Measurements from ENCODE around the gene CCDC74B.
A peak's percentile ranks its signal among the peaks of the same experiment; 100 is the strongest.
"Not testable (repeated sequence)": the region's sequence is repeated elsewhere in the genome, so short reads cannot be mapped to it uniquely, and the experiment has no call there.

The CCDC74B gene

DNA sequence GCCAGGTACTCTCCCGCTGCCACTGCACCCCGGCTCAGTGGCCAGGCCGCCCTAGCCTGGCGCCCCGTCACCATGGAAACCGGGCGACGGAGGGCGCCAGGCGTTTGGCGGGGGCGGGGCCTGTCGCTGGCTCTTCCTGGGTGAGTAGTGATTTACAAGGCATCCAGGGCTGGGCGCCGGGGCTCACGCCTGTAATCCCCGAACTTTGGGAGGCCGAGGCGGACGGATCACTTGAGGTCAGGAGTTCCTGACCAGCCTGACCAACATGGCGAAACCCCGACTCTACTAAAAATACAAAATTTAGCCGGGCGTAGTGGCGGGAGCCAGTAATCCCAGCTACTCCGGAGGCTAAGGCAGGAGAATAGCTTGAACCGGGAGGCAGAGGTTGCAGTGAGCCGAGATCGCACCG lies at the start of gene CCDC74B:
CCDC74B (minus strand) TSS at position 107 of the 409 bp plus-strand sequence. CDS start 116 bp downstream, outside the sequence.
- peak; percentile 64 for DNase-seq

- not testable (repeated sequence) for DNase-seq
These were observed 48.9 kb upstream of the CCDC74B start for GRCh38 chr2:130193824-130194223.

DNA sequence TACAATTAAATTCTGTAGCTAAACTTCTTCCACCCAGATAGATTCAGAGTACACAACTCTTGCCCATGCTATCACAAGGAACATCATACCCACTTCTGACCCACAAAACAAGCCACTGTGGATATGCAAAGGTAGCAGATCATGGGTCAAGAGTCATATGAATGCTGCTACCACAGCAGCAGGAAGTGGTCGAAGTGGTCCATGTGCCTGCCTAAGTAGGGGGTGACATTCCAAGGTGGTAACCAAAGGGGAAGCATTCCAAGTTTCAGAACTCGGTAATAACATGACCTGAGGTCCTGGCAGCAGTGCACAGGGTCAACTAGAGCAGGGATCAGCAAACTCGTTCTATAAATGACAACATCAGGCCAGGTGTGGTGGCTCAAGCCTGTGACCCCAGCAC lies 47.5 kb upstream of the CCDC74B start:
- not testable (repeated sequence) for DNase-seq

- not testable (repeated sequence) for DNase-seq
These were observed 46.4 kb upstream of the CCDC74B start for GRCh38 chr2:130191319-130191718.

DNA sequence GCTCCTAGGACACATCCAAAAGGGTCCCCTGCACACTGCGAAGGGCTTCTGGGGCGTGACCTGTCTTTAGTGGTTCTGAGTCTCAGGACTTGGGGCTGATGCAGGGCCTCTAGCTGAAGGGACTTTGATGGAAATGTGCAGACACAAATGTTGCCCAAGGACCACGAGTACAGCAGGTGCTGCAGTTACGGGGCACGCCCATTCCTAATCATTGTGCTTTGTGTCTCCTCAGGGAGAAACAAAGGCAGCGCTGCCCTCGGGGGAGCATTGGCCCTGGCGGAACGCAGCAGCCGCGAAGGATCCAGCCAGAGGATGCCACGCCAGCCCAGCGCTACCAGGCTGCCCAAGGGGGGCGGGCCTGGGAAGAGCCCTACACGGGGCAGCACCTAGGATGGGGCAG lies 45.3 kb upstream of the CCDC74B start:
- DNase-seq = no peak

- not testable (repeated sequence) for DNase-seq
These were observed 44.0 kb upstream of the CCDC74B start for GRCh38 chr2:130188958-130189357.

DNA sequence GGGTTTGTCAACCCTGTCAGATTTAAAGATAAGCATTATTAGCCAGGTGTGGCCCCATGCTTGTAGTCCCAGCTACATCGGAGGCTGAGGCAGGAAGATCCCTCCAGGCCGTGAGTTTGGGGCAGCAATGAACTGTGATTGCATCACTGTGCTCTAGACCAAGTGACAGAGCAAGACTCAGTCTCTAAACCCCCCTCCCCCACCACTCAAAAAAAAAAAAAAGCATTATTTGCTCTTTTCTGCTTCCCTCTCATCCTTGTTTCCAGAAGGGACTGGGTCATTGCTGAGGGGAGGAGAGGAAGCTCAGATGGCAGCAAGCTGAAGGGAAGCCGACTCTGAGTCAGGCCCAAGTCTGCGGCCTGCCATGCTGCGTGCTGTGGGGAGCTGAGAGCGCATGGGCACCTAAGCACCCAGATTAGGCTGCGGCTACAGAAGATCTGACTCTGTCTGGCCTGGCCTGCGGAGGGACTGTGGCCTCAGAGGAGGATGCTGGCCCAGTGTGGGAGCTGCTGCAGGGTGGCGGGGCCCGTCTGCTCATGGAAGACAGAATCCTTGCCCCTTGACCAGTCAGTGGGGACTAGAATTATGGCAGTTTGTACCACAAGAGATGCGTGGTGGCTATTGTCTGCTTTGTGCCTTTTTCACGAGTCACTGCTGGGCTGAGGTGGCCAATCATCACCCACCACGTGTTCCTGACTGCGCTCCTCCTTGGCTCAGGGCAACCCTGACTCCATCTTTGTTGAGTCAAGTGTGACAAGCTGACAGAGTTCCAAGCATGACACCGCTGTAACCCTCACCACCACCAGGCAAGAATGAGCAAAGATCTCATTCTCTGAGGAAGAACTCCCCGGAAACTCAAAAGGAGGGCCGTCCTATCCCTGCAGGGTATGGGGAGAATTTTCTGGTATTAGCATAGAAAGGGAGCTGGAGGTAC lies 43.2 kb upstream of the CCDC74B start:
- DNase-seq = not testable (repeated sequence)

DNA sequence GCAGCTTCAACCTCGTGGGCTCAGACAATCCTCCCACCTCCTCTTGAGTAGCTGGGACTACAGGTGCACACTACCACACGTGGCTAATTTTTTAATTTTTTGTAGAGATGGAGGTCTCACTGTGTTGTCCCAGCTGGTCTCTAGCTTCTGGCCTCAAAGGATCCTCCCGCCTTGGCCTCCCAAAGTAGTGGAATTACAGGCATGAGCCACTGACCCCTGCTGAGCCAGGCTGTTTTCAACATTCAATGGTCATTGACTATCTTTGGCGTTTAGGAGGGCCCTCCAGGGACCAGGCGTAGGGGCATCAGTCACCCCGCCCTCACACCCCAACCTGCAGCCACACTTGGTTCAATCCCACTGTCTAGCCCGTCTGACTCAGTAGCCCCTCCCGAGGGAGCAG lies 42.4 kb upstream of the CCDC74B start:
- no peak for DNase-seq

DNA sequence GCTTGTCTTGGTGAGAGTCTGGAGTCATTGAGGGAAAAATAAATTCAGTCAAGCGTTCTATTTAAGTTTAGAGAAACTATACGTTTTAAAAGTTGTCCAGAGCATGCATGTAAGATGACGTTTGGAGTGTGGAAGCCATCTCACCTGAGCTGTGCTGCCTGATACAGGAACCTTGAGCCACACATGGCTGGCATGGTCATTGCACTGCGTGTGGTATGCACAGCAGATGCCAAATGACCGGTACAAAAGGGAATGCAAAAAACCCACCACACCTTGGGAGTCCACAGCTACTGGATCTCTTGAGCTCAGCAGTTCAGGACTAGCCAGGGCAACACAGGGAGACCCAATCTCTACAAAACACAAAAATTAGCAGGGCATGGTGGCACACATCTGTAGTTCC lies 41.5 kb upstream of the CCDC74B start:
- no peak for DNase-seq

DNA sequence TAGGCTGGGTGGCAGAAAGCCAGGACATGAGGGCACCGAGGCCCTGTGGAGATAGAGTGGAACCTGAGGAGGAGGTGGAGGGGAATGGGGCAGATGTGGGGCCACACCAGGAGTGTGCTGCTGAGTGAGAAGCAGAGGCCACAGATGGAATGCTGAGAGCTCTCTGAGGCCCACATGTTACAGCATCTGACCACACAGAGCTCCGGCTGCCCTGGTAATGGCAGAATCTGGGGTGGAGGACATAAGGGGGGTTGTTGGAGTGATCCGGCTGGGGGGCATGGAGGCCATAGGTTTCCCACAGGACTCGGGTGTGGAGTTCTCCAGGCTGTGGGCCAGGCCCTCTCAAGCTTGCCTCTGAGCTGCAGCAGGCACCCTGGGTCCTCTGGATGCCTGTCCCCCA lies 41.0 kb upstream of the CCDC74B start:
- no peak for DNase-seq

DNA sequence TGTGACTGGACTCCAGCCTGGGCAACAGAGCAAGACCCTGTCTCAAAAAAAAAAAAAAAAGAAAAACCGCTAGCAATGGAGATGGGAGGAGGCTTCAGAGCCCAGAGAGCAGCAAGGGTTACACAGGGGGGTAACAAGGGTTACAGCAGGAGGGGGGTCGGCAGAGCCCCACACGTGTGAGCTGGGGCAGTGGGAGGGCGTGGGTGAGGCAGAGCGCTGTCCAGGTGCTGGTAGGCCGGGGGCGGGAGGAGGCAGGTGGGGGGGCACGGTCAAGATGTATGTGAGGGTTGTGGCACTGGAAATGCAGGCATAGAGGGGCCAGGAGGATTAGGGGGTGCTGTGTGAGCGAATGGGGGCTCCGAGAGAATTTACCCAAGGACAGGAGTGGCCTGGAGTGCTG lies 40.5 kb upstream of the CCDC74B start:
- no peak for DNase-seq

DNA sequence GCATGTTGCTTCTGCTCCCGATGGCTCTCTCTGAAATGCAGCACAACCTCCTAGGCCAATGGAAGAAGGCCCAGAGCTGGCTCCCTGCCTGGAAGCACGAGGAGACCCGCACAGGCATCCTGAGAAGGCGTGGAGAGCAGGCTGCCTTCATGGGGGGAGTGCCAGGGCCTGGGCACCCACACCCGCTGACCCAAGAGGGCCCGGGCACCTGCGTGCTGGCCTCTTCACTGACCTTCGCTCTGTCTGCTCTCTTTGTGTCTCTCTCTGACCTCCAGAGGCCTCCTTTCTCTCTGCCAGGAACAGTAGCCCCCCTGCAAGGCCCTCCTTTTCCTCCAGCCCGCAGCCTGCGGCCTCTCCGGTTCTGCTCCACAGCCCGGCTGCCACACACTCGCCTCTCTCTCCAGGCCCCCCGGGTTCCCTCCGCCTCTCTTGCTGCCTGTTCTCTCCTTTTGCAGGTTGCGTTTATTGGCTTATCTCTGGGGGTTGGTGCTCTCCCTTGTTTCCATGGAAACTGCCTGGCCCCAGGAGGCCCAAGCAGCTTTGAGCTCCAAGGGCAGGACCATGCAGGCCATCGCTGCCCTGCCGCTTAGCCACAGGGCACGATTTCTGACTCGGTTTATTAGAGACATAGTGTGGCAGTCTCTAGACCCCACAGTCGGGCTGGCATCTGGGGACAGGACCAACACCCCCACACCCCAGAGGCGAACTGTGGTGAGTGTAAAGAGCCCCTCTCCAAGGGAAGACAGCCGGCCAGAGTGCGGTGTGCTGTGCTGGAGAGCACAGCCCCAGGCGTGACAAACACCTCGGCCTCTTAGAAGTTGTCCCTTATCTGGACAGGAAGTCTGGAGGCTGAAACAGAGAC lies 38.8 kb upstream of the CCDC74B start:
- DNase-seq = no peak

GRCh38 chr2:130182826-130183511 lies 38.1 kb upstream of the CCDC74B start:
- DNase-seq = peak; percentile 7

GRCh38 chr2:130181880-130182682 lies 37.2 kb upstream of the CCDC74B start, which contains the start of gene MZT2B:
MZT2B (plus strand) TSS chr2:130182262; CDS start chr2:130182283, 21 bp downstream.
- peak; percentile 87 for DNase-seq

DNA sequence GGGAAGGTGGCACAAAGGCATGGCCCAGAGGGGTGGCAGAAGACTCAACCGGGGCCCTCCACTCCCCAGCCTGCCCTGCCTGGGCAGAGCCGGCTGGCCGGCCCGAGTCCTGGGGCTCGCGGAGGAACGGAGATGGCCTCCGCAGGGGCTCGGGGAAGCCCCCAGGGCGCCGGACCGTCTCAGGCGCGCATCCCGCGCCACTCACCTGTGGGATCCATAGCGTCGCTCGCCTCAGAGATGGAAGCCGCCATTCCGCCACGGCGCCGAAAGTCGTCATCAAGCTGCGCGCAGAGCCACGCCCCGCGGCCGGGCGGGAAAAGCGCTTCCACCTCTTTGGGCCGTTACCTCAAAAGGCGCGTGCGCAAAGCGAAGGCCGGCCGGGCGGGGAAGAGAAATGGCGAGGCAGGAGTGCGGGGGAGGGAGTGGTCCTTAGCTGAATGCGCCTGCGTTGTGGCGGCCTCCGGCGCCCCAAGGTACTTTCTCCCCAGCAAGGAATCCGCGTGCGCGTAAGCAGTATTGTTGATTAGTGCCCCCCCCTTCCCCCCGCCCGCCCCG lies 36.5 kb upstream of the CCDC74B start, which contains the start of gene SMPD4:
SMPD4 (minus strand) TSS at position 278 of the 555 bp plus-strand sequence. CDS start 5,010 bp downstream, outside the sequence.
- DNase-seq = peak; percentile 94

- not testable (repeated sequence) for DNase-seq
These were observed 35.8 kb upstream of the CCDC74B start for GRCh38 chr2:130180404-130181324.

DNA sequence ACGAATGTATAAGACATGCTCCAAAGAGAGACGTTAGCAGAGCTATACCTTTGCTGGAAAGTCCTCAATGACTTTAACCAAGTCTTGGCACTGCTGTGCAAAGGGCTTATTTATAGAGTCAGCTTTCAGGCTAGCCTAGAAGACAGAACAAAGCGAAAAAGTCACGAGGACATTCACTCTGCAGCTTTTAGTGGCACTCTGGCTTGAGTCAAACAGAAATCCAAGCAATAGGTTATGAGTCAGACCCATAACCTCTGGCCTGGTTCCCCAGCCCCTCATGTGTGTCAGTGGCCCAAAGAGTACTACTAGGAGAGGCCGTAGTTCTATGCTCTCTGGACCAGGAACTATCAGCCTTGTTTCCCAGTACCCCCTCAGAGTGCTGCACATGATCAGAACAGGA lies 30.0 kb upstream of the CCDC74B start:
- DNase-seq = not testable (repeated sequence)

DNA sequence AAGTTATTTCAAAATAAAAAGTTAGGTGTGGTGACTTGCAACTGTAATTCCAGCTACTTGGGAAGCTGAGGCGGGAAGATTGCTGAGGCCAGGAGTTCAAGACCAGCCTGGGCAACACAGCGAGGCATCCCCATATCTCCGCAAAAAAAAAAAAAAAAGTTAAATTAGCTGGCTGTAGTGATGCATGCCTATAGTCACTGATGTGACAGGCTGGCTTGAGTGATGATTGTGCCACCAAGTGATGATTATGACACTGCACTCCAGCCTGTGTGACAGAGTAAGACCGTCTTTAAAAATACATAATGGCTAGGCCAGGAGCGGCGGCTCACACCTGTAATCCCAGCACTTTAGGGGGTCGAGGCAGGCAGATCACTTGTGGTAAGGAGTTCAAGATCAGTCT lies 25.0 kb upstream of the CCDC74B start:
- no peak for DNase-seq

- DNase-seq = not testable (repeated sequence)
These were observed 24.3 kb upstream of the CCDC74B start for GRCh38 chr2:130169163-130169562.

GRCh38 chr2:130166611-130167010 lies 21.7 kb upstream of the CCDC74B start:
- DNase-seq = not testable (repeated sequence)

All from COR-L47 (cell line).